Lung (tissue), 12 donors: ENCODE data around the gene GGTA1. TPM values are rescaled to one million over a fixed set of nuclear protein-coding genes. Genes with fewer than 3 reads are reported as not detected.

Experiments
- ATAC-seq: fragments of 200-7000 bp; cut with Tn5 transposase; one replicate; pipeline ENCODE4 v1.9.1; 2020; ENCODE audit warnings: moderate number of reproducible peaks; ENCODE audit not compliant: insufficient read depth, low FRiP score
- DNase-seq, 3 donors: peaks; one replicate each; pipeline ENCODE4 v3.0.0-alpha.2; 2013 to 2017
- H3K27ac ChIP-seq, 2 donors: one replicate each; pipeline ENCODE4 v1.5.1; 2013; ENCODE audit warnings: mild to moderate bottlenecking in 2 of 2, moderate library complexity in 2 of 2, control low read depth in 1 of 2, inconsistent platforms in 1 of 2, low read depth in 1 of 2, low read length in 1 of 2
- H3K27me3 ChIP-seq, 3 donors: one replicate each; pipeline ENCODE4 v1.5.1; 2013; ENCODE audit warnings: low read length in 2 of 3; ENCODE audit not compliant: control insufficient read depth in 3 of 3, insufficient read depth in 3 of 3
- H3K36me3 ChIP-seq, 4 donors: one replicate each; pipeline ENCODE4 v1.5.1; 2013; ENCODE audit warnings: low read length in 4 of 4, mild to moderate bottlenecking in 1 of 4, moderate library complexity in 1 of 4; ENCODE audit not compliant: control insufficient read depth in 4 of 4, insufficient read depth in 4 of 4
- H3K4me1 ChIP-seq, 5 donors: one replicate each; pipeline ENCODE4 v1.5.1; 2013; ENCODE audit warnings: low read length in 5 of 5, mild to moderate bottlenecking in 2 of 5, moderate library complexity in 1 of 5; ENCODE audit not compliant: control insufficient read depth in 5 of 5, insufficient read depth in 5 of 5
- H3K4me3 ChIP-seq: one replicate; pipeline ENCODE4 v1.5.1; 2013; ENCODE audit warnings: mild to moderate bottlenecking, control low read depth, moderate library complexity
- H3K9ac ChIP-seq, 2 donors: one replicate each; pipeline ENCODE4 v1.5.1; 2013; ENCODE audit warnings: low read length in 2 of 2, control low read depth in 1 of 2; ENCODE audit not compliant: insufficient read depth in 1 of 2
- H3K9me3 ChIP-seq, 4 donors: one replicate each; pipeline ENCODE4 v1.5.1; 2013; ENCODE audit warnings: low read length in 3 of 4, mild to moderate bottlenecking in 1 of 4, moderate library complexity in 1 of 4; ENCODE audit not compliant: control insufficient read depth in 4 of 4, insufficient read depth in 3 of 4
- WGBS, 2 donors: extraction: QIAGEN DNeasy Blood & Tissue Kit; methylation state at CpG; one replicate each; pipeline ENCODE4 v1.1.7; 2013; 5-methylcytosine and 5-hydroxymethylcytosine counted together
- polyA plus RNA-seq, 2 donors: library from polyadenylated mRNA; stranded (reverse); fragments of 200-250 nt; gene quantifications; one replicate each; pipeline ENCODE4 v1.2.1, GENCODE V29; 2013
- total RNA-seq, 2 donors: library from RNA; depleted of rRNA in 1 of 2; stranded (reverse); fragments of >200 nt in 1 of 2; gene quantifications; one replicate each; pipeline ENCODE4 v1.2.1, GENCODE V29; 2014 to 2021
- TF ChIP-seq, protein P1 (sequence below): IDR thresholded peaks from 2 replicates; pipeline ENCODE4 v1.5.1; 2012; ENCODE audit warnings: mild to moderate bottlenecking; ENCODE audit errors: control extremely low read depth, extremely low read depth
- donor health status: control.
- donor health status: control.
- donor health status: Bipolar disorder and iron deficiency.
- donor health status: healthy.
- donor health status: DM: yes; HTN: yes; CAD: no.

Gene GGTA1
- total and polyA plus RNA-seq, 4 donors, result 1.5 to 6.6 (median 5.8) TPM

DNA sequence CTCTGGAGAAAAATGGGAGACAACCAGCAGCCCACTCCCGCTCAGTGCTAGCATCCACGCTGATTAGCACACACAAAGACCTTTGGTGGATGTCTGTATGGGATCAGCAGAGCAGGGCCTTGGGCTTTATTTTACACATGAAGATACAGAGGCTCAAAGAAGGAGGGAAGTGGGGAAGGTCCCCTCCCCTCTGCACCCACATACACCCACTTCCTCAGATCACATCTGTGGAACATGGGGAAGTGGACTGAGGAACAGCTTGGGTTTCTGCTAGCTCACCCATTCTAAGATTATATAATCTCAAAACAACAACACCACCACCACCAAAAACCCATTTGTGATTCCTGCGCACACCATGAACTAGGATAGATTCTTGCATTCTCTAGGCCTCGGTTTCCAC lies 14.0 kb downstream of the GGTA1 start:
- TF ChIP-seq, protein P1, sequence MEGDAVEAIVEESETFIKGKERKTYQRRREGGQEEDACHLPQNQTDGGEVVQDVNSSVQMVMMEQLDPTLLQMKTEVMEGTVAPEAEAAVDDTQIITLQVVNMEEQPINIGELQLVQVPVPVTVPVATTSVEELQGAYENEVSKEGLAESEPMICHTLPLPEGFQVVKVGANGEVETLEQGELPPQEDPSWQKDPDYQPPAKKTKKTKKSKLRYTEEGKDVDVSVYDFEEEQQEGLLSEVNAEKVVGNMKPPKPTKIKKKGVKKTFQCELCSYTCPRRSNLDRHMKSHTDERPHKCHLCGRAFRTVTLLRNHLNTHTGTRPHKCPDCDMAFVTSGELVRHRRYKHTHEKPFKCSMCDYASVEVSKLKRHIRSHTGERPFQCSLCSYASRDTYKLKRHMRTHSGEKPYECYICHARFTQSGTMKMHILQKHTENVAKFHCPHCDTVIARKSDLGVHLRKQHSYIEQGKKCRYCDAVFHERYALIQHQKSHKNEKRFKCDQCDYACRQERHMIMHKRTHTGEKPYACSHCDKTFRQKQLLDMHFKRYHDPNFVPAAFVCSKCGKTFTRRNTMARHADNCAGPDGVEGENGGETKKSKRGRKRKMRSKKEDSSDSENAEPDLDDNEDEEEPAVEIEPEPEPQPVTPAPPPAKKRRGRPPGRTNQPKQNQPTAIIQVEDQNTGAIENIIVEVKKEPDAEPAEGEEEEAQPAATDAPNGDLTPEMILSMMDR, result no peak
- 38 to 66% methylated on average over 4 of the region's 4 CpGs for WGBS, 2 donors

GRCh38 chr9:121484651-121485446 lies 14.8 kb downstream of the GGTA1 start:
- H3K9me3 ChIP-seq, result no peaks in the 10 kb centered on the region
- no peak overlapping the region for H3K4me3 ChIP-seq
- no peak for ATAC-seq
- WGBS, 2 donors, result 80 to 83% methylated on average over 11 of the region's 11 CpGs
- DNase-seq, result no peak
- peaks cover 0 to under 1% (median 0%) of the 10 kb centered on the region in 5 donors for H3K4me1 ChIP-seq
- TF ChIP-seq, protein P1, result no peak
- peak overlapping the region in 1 of 2 donors; percentile 6 for H3K27ac ChIP-seq
- H3K36me3 ChIP-seq, result no peaks in the 10 kb centered on the region
- H3K9ac ChIP-seq, result no peak overlapping the region
- no peaks in the 10 kb centered on the region for H3K27me3 ChIP-seq

More for the DNA sequence above, 14.0 kb downstream of the GGTA1 start:
- Histone ChIP-seq H3K27me3 (no peaks in the 10 kb centered on the region), H3K27ac (peak overlapping the region in 1 of 2 donors; percentile 6), H3K9ac (no peak overlapping the region), H3K4me3 (no peak overlapping the region), H3K9me3 (no peaks in the 10 kb centered on the region), H3K4me1 (no peaks in the 10 kb centered on the region), H3K36me3 (no peaks in the 10 kb centered on the region)
- no peak for ATAC-seq
- no peak for DNase-seq

DNA sequence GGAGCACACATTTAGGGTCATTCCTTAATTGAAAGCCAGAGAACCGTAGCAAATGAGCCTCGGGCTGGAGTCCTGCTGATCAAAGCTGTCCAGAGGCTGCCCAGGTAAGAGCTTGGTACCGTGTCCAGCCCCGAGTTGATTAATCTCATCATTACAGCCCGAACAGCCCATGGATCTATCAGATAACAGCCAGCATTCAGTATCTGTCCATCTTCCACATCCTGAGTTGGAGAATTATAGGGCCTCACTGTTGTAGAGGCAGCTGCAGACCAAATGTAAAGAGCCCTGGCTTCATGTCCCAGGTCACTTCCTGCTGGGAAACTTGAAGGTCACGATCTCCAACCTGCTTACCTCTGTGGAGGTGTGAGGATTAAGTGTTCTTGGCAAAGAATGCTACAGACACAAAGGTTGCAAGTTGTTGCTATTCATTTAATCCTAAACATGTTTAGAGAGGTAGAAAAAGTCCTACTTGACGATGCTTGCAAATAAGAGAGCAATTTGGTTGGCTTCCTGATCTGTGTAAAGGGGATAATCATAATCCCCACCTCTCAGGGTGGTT lies 16.1 kb downstream of the GGTA1 start:
- ATAC-seq (no peak), DNase-seq (no peak)
- WGBS, 2 donors, result 75 to 85% methylated on average over 7 of the region's 7 CpGs
- Histone ChIP-seq H3K27me3 (no peaks in the 10 kb centered on the region), H3K9me3 (no peaks in the 10 kb centered on the region), H3K36me3 (no peaks in the 10 kb centered on the region), H3K27ac (no peak overlapping the region), H3K9ac (no peak overlapping the region), H3K4me3 (no peak overlapping the region), H3K4me1 (peaks cover 0 to 13% (median 11%) of the 10 kb centered on the region in 5 donors)
- TF ChIP-seq, protein P1, result no peak
